Neural progenitor cell (in vitro differentiated cells): ENCODE data around the gene C10orf67. TPM values are rescaled to one million over a fixed set of nuclear protein-coding genes. Genes with fewer than 3 reads are reported as not detected.
A peak's percentile ranks its signal among the peaks of the same experiment; 100 is the strongest.

Experiments
- DNase-seq: peaks from one replicate; pipeline ENCODE4 v3.0.0-alpha.2; 2016; ENCODE audit warnings: low spot score
- H2AFZ ChIP-seq: fragments of 200-600 bp; sonication (generic); replicated peaks from 2 replicates; pipeline ENCODE4 v1.6.1; 2016; ENCODE audit warnings: antibody characterized with exemption
- H3F3A ChIP-seq: fragments of 200-600 bp; sonication (generic); 2 replicates; pipeline ENCODE4 v1.6.1; 2016; ENCODE audit warnings: antibody characterized with exemption, low read depth
- H3K27ac ChIP-seq: fragments of 200-600 bp; sonication (generic); 2 replicates; pipeline ENCODE4 v1.5.1; 2016; ENCODE audit warnings: mild to moderate bottlenecking
- H3K27me3 ChIP-seq: fragments of 200-600 bp; sonication (generic); 2 replicates; pipeline ENCODE4 v1.6.1; 2016; ENCODE audit warnings: mild to moderate bottlenecking, moderate library complexity
- H3K36me3 ChIP-seq: fragments of 200-600 bp; sonication (generic); 2 replicates; pipeline ENCODE4 v1.5.1; 2016
- H3K4me1 ChIP-seq: fragments of 200-600 bp; sonication (generic); 2 replicates; pipeline ENCODE4 v1.6.1; 2016; ENCODE audit warnings: mixed run types
- H3K4me2 ChIP-seq: fragments of 200-600 bp; sonication (generic); 2 replicates; pipeline ENCODE4 v1.6.1; 2016
- H3K4me3 ChIP-seq: fragments of 200-600 bp; sonication (generic); 2 replicates; pipeline ENCODE4 v1.5.1; 2016
- H3K79me2 ChIP-seq: fragments of 200-600 bp; sonication (generic); 2 replicates; pipeline ENCODE4 v1.6.1; 2016; ENCODE audit warnings: low read depth
- H3K9ac ChIP-seq: fragments of 200-600 bp; sonication (generic); 2 replicates; pipeline ENCODE4 v1.6.1; 2016
- H3K9me3 ChIP-seq: fragments of 200-600 bp; sonication (generic); 2 replicates; pipeline ENCODE4 v1.5.1; 2016; ENCODE audit warnings: low read depth
- H4K20me1 ChIP-seq: fragments of 200-600 bp; sonication (generic); 2 replicates; pipeline ENCODE4 v1.6.1; 2016; ENCODE audit warnings: low read depth
- H3K27ac Mint-ChIP-seq: 3 replicates; pipeline ENCODE4 v1.8.0; 2021; ENCODE audit warnings: mixed read lengths
- H3K27me3 Mint-ChIP-seq: 2 replicates; pipeline ENCODE4 v1.8.0; 2022; ENCODE audit warnings: low read depth, mild to moderate bottlenecking, inconsistent platforms, moderate library complexity, mixed read lengths; ENCODE audit not compliant: insufficient read depth
- H3K36me3 Mint-ChIP-seq: 3 replicates; pipeline ENCODE4 v1.8.0; 2021; ENCODE audit warnings: mixed read lengths
- H3K4me1 Mint-ChIP-seq: 3 replicates; pipeline ENCODE4 v1.8.0; 2021; ENCODE audit warnings: mixed read lengths
- H3K4me3 Mint-ChIP-seq: 3 replicates; pipeline ENCODE4 v1.8.0; 2021; ENCODE audit warnings: mild to moderate bottlenecking, moderate library complexity, mixed read lengths
- H3K9me3 Mint-ChIP-seq: 3 replicates; pipeline ENCODE4 v1.8.0; 2020; ENCODE audit warnings: mixed read lengths
- EZH2 ChIP-seq: fragments of 200-600 bp; sonication (generic); IDR thresholded peaks from 2 replicates; pipeline ENCODE4 v1.6.1; 2017; ENCODE audit warnings: antibody characterized with exemption, mild to moderate bottlenecking, moderate library complexity
- EZH2phosphoT487 ChIP-seq: fragments of 200-600 bp; sonication (generic); IDR thresholded peaks from 2 replicates; pipeline ENCODE4 v1.6.1; 2017; ENCODE audit warnings: antibody characterized with exemption
- total RNA-seq: library from RNA; depleted of rRNA; stranded (reverse); fragments of >200 nt; gene quantifications from 2 replicates; pipeline ENCODE4 v1.2.3, GENCODE V29; 2015; ENCODE audit warnings: low replicate concordance
- TF ChIP-seq, protein P1 (sequence below): fragments of 200-600 bp; sonication (generic); IDR thresholded peaks from 2 replicates; pipeline ENCODE4 v1.5.1; 2017; ENCODE audit warnings: antibody characterized with exemption, mild to moderate bottlenecking

The C10orf67 gene
- total RNA-seq, 1 donor from 2014 or later, result not detected

DNA sequence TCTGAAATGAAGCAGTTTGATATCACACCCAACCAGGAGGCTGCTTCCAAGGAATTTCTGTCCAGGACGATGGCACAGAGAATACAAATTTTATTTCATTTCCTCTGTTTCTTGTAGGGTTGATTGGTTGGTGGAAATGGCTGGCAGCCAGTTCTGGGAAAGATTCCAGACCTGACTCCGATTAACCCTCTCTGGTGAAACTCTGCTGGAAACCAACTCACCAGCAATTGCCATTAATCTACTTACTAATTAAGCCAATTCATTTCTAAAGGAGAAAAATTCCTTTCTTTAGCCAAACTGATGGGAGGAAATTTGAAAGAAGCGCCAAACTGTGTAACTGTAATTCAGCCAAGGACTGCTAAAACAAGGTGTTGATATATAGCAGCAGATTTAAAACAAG is 141.8 kb downstream of the C10orf67 start:
- Mint-ChIP-seq H3K9me3 (peaks cover 1% of the 10 kb centered on the region), H3K27ac (no peak overlapping the region), H3K36me3 (no peaks in the 10 kb centered on the region), H3K4me1 (peaks cover 32% of the 10 kb centered on the region), H3K27me3 (peaks cover 65% of the 10 kb centered on the region), H3K4me3 (no peak overlapping the region)
- no peaks in the 10 kb centered on the region for H3K9me3 ChIP-seq
- no peaks in the 10 kb centered on the region for H3K36me3 ChIP-seq
- H3K4me2 ChIP-seq, result no peak overlapping the region
- peaks cover 48% of the 10 kb centered on the region for H3F3A ChIP-seq
- peaks cover 100% of the 10 kb centered on the region for H3K27me3 ChIP-seq
- peaks cover 70% of the 10 kb centered on the region for H4K20me1 ChIP-seq
- H3K4me1 ChIP-seq, result peaks cover 35% of the 10 kb centered on the region
- no peak overlapping the region for H3K9ac ChIP-seq
- TF ChIP-seq EZH2 (no peak), EZH2phosphoT487 (no peak)
- TF ChIP-seq, protein P1, sequence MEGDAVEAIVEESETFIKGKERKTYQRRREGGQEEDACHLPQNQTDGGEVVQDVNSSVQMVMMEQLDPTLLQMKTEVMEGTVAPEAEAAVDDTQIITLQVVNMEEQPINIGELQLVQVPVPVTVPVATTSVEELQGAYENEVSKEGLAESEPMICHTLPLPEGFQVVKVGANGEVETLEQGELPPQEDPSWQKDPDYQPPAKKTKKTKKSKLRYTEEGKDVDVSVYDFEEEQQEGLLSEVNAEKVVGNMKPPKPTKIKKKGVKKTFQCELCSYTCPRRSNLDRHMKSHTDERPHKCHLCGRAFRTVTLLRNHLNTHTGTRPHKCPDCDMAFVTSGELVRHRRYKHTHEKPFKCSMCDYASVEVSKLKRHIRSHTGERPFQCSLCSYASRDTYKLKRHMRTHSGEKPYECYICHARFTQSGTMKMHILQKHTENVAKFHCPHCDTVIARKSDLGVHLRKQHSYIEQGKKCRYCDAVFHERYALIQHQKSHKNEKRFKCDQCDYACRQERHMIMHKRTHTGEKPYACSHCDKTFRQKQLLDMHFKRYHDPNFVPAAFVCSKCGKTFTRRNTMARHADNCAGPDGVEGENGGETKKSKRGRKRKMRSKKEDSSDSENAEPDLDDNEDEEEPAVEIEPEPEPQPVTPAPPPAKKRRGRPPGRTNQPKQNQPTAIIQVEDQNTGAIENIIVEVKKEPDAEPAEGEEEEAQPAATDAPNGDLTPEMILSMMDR, result no peak
- H2AFZ ChIP-seq, result no peak overlapping the region
- H3K27ac ChIP-seq, result no peak overlapping the region
- no peaks in the 10 kb centered on the region for H3K79me2 ChIP-seq
- H3K4me3 ChIP-seq, result no peak overlapping the region
- DNase-seq, result peak; percentile 38

DNA sequence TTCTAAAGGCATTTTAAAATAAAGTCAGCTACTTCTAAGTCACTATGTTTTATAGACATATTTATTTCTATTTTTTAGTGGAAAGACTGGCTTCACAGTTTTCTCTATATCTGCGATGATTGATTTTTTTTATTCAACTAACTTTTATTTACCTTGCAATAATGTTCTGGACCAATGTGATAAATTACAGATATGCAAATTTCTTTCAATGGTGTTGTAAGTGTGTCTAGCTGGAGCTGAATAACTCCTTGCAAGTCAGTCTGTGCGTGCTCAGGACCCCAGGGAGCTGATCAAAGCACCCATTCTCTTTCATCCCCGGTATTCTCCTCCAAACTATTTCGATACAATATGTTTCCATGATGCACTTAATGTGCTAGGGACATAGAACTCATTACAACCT is 142.8 kb downstream of the C10orf67 start:
- Histone ChIP-seq H3K4me1 (peaks cover 35% of the 10 kb centered on the region), H3K4me2 (no peak overlapping the region), H3K36me3 (no peaks in the 10 kb centered on the region), H4K20me1 (peaks cover 79% of the 10 kb centered on the region), H3K4me3 (no peak overlapping the region), H3K9ac (no peak overlapping the region), H2AFZ (no peak overlapping the region), H3K79me2 (no peaks in the 10 kb centered on the region), H3K27me3 (peaks cover 100% of the 10 kb centered on the region), H3K27ac (no peak overlapping the region), H3F3A (peaks cover 48% of the 10 kb centered on the region), H3K9me3 (no peaks in the 10 kb centered on the region)
- peaks cover 1% of the 10 kb centered on the region for H3K9me3 Mint-ChIP-seq
- H3K27ac Mint-ChIP-seq, result no peak overlapping the region
- no peaks in the 10 kb centered on the region for H3K36me3 Mint-ChIP-seq
- H3K27me3 Mint-ChIP-seq, result peaks cover 75% of the 10 kb centered on the region
- no peak overlapping the region for H3K4me3 Mint-ChIP-seq
- DNase-seq, result no peak
- H3K4me1 Mint-ChIP-seq, result peaks cover 32% of the 10 kb centered on the region
- TF ChIP-seq EZH2 (no peak), EZH2phosphoT487 (no peak)
- TF ChIP-seq, protein P1, result no peak

DNA sequence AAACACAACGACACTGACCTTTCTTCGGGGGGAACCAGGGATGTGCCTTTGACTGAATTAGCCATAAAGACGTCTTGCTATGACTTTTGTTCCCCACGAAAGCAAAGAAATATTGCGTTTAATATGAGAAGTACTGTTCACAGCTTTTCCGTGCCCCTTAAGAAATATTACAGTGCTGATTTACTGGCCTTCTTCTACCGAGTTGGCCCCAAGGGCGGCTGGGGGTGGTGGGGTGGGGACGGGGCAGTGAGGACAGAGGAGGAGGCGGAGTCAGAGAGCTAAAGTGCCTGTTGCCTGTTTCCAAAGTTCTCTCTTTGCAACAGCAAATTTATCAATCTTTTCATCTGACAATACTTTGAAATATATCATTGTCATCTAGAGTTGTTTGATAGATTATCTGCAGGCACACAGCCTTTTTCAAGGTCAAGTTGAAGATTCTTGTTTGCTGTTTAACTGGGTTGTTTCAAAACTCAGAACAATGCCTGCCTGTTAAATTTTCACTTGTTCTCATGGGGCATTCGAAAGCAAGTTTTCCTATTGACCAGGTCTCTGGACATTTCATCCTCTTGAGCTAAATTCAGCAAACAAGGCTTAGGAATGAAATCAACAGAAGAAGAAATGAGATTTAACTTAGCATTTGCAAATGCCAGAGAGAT is 143.5 kb downstream of the C10orf67 start:
- peaks cover 32% of the 10 kb centered on the region for H3K4me1 Mint-ChIP-seq
- TF ChIP-seq EZH2phosphoT487 (no peak), EZH2 (no peak)
- no peaks in the 10 kb centered on the region for H3K79me2 ChIP-seq
- peaks cover 100% of the 10 kb centered on the region for H3K27me3 ChIP-seq
- H3K36me3 ChIP-seq, result no peaks in the 10 kb centered on the region
- H3K9me3 ChIP-seq, result no peaks in the 10 kb centered on the region
- no peak overlapping the region for H3K27ac ChIP-seq
- peaks cover 1% of the 10 kb centered on the region for H3K9me3 Mint-ChIP-seq
- no peaks in the 10 kb centered on the region for H3K36me3 Mint-ChIP-seq
- DNase-seq, result peak; percentile 13
- no peak overlapping the region for H3K27ac Mint-ChIP-seq
- H4K20me1 ChIP-seq, result peaks cover 86% of the 10 kb centered on the region
- H3K4me2 ChIP-seq, result no peak overlapping the region
- H2AFZ ChIP-seq, result no peak overlapping the region
- peaks cover 48% of the 10 kb centered on the region for H3F3A ChIP-seq
- H3K9ac ChIP-seq, result no peak overlapping the region
- peaks cover 35% of the 10 kb centered on the region for H3K4me1 ChIP-seq
- no peak overlapping the region for H3K4me3 ChIP-seq
- H3K27me3 Mint-ChIP-seq, result peaks cover 82% of the 10 kb centered on the region
- no peak overlapping the region for H3K4me3 Mint-ChIP-seq

DNA sequence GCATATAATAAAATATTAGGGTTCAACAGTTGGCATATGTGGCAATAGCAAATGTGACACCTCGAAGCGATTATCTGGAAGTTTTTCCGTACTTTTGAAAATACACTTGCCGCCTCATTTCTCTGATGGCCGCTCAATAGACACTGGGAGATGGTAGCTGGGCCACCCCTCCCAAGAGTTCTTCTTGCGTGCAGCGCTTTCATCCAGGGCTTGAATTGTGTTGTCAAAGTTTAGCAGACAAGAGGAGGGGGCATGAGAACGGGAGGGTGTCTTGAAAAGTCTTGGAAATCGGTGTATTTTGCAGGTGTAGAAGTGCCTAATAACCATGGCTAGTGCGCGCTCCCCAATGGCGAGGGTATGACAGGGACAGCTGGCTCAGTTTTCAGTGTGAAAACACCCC is 144.0 kb downstream of the C10orf67 start:
- H3K4me3 ChIP-seq, result no peak overlapping the region
- H3K27ac Mint-ChIP-seq, result no peak overlapping the region

More for the DNA sequence above, 144.0 kb downstream of the C10orf67 start:
- Histone ChIP-seq H3K27ac (no peak overlapping the region), H3K9me3 (no peaks in the 10 kb centered on the region), H2AFZ (no peak overlapping the region), H3K4me1 (peaks cover 38% of the 10 kb centered on the region), H3K79me2 (no peaks in the 10 kb centered on the region), H3K36me3 (no peaks in the 10 kb centered on the region), H3F3A (peaks cover 48% of the 10 kb centered on the region), H3K4me2 (no peak overlapping the region), H3K9ac (no peak overlapping the region), H3K27me3 (peaks cover 100% of the 10 kb centered on the region), H4K20me1 (peaks cover 91% of the 10 kb centered on the region)
- Mint-ChIP-seq H3K27me3 (peaks cover 87% of the 10 kb centered on the region), H3K4me1 (peaks cover 34% of the 10 kb centered on the region), H3K9me3 (peaks cover 1% of the 10 kb centered on the region), H3K36me3 (no peaks in the 10 kb centered on the region), H3K4me3 (no peak overlapping the region)
- DNase-seq, result peak; percentile 5
- TF ChIP-seq, protein P1, result no peak
- TF ChIP-seq EZH2 (no peak), EZH2phosphoT487 (no peak)
